Epithelial cell of proximal tubule (primary cell): ENCODE measurements around the gene CRYGS. TPM values are rescaled to one million over a fixed set of nuclear protein-coding genes. Genes with fewer than 3 reads are reported as not detected.
"Not testable (repeated sequence)": the region's sequence is repeated elsewhere in the genome, so short reads cannot be mapped to it uniquely, and the experiment has no call there.

Source experiments
- DNase-seq: peaks from one replicate; pipeline ENCODE4 v3.0.0-alpha.2; 2011; ENCODE audit warnings: low read depth
- H3K4me3 ChIP-seq: 2 replicates; pipeline ENCODE4 v1.5.1; 2011; ENCODE audit warnings: low read depth, mild to moderate bottlenecking, low read length
- CTCF ChIP-seq: conservative IDR thresholded peaks from 2 replicates; pipeline ENCODE4 v1.5.1; 2012; ENCODE audit warnings: low read depth, mild to moderate bottlenecking, low read length
- total RNA-seq: library from RNA; depleted of rRNA; stranded (reverse); fragments of >200 nt; gene quantifications from 2 replicates; pipeline ENCODE4 v1.2.3, GENCODE V29; 2015

The CRYGS gene
- total RNA-seq, 1 donor from 2014 or later = not detected

GRCh38 chr3:186570941-186571643 lies 26.9 kb upstream of the CRYGS start:
- DNase-seq = no peak
- TF ChIP-seq CTCF = no peak
- peak overlapping the region; percentile 91 for H3K4me3 ChIP-seq

- TF ChIP-seq CTCF = no peak
- peak; percentile 98 for DNase-seq
- H3K4me3 ChIP-seq = peak within 1 kb of the TSS; percentile 91
Measured at GRCh38 chr3:186570096-186570940, 26.1 kb upstream of the CRYGS start, which contains the start of gene DNAJB11. Gene DNAJB11, plus strand, starts transcription at chr3:186570720. Its CDS starts 178 bp downstream, at chr3:186570898.

- TF ChIP-seq CTCF = no peak
- DNase-seq = no peak
- H3K4me3 ChIP-seq = peak overlapping the region; percentile 82
Measured at GRCh38 chr3:186569779-186570095, 25.6 kb upstream of the CRYGS start.

- DNase-seq = not testable (repeated sequence)
- peak overlapping the region; percentile 82 for H3K4me3 ChIP-seq
Measured at GRCh38 chr3:186569361-186569760, 25.2 kb upstream of the CRYGS start.

GRCh38 chr3:186567072-186567921 lies 23.1 kb upstream of the CRYGS start, which contains the start of gene TBCCD1:
Gene TBCCD1, minus strand, starts transcription at chr3:186567339. Its CDS starts 3,010 bp downstream, at chr3:186564329.
- TF ChIP-seq CTCF = no peak
- peak within 1 kb of the TSS; percentile 93 for H3K4me3 ChIP-seq
- DNase-seq = no peak

- no peak for DNase-seq
- no peak for TF ChIP-seq CTCF
- H3K4me3 ChIP-seq = peak overlapping the region; percentile 93
Measured at GRCh38 chr3:186566772-186567071, 22.5 kb upstream of the CRYGS start.

GRCh38 chr3:186564586-186564985 lies 20.4 kb upstream of the CRYGS start:
- no peak for DNase-seq
- H3K4me3 ChIP-seq = no peak overlapping the region
- no peak for TF ChIP-seq CTCF
